ENCODE results near the gene CUBN. TPM values are rescaled to one million over a fixed set of nuclear protein-coding genes. Genes with fewer than 3 reads are reported as not detected.

CUBN gene
- total RNA-seq, 1 donor from 2014 or later: 0.32 TPM

GRCh38 chr10:16902606-16903005, 227.0 kb downstream of the CUBN start:
- TF ChIP-seq, protein P1, sequence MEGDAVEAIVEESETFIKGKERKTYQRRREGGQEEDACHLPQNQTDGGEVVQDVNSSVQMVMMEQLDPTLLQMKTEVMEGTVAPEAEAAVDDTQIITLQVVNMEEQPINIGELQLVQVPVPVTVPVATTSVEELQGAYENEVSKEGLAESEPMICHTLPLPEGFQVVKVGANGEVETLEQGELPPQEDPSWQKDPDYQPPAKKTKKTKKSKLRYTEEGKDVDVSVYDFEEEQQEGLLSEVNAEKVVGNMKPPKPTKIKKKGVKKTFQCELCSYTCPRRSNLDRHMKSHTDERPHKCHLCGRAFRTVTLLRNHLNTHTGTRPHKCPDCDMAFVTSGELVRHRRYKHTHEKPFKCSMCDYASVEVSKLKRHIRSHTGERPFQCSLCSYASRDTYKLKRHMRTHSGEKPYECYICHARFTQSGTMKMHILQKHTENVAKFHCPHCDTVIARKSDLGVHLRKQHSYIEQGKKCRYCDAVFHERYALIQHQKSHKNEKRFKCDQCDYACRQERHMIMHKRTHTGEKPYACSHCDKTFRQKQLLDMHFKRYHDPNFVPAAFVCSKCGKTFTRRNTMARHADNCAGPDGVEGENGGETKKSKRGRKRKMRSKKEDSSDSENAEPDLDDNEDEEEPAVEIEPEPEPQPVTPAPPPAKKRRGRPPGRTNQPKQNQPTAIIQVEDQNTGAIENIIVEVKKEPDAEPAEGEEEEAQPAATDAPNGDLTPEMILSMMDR (IDR thresholded peaks at IDR 0.05; ENCODE audit: partially characterized antibody, unreplicated experiment): no peak
- no peak for DNase-seq
- H3K4me3 Mint-ChIP-seq (ENCODE audit: unreplicated experiment): no peak overlapping the region
- no peaks in the 10 kb centered on the region for H3K36me3 Mint-ChIP-seq (ENCODE audit: unreplicated experiment)
- H3K9me3 Mint-ChIP-seq (ENCODE audit: unreplicated experiment): no peaks in the 10 kb centered on the region
- no peaks in the 10 kb centered on the region for H3K27me3 Mint-ChIP-seq (ENCODE audit: unreplicated experiment)
- H3K4me1 Mint-ChIP-seq (ENCODE audit: low read depth, unreplicated experiment): no peaks in the 10 kb centered on the region
- H3K27ac Mint-ChIP-seq (ENCODE audit: unreplicated experiment): no peak overlapping the region

DNA sequence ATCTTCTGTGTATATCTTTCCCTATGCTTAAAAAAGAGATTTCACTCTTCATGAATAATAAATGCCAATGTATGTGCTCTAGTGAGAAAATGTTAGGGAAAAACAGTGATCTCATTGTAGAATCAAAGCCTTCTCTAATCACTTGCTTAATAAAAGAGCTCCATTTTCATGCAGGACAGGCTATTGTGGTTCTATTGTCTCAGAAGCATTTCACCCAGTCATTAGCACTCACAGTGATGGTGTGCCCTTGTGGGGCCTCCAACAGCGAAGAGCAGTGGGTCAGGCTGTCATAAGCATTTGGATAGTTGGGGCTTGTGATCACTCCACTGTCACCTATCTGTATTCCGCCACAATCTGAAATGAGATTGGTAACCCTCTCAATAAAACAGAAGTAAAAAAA, 228.5 kb downstream of the CUBN start:
- Mint-ChIP-seq H3K36me3 (ENCODE audit: unreplicated experiment) (no peaks in the 10 kb centered on the region), H3K4me3 (ENCODE audit: unreplicated experiment) (no peak overlapping the region), H3K27me3 (ENCODE audit: unreplicated experiment) (no peaks in the 10 kb centered on the region), H3K9me3 (ENCODE audit: unreplicated experiment) (no peaks in the 10 kb centered on the region), H3K27ac (ENCODE audit: unreplicated experiment) (no peak overlapping the region), H3K4me1 (ENCODE audit: low read depth, unreplicated experiment) (no peaks in the 10 kb centered on the region)
- TF ChIP-seq, protein P1 (IDR thresholded peaks at IDR 0.05; ENCODE audit: partially characterized antibody, unreplicated experiment): no peak
- no peak for DNase-seq

DNA sequence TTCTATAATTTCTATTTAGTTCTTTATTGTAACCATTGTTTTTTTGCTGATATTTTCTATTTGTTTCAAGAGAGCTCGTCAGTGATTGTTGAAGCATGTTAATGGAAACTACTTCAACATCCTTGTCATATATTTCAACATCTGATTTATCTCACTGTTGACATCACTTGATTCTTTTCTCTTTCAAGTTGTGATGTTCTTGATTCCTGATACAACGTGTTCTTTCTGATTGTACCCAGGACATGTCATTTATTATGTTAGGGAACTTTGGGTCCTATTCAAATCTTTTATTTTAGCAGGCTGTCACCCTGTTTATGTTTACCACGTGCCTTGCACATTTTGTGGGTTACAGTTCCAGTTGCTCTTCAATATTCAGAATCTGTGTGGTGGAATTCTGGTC, 232.6 kb downstream of the CUBN start:
- TF ChIP-seq, protein P1 (IDR thresholded peaks at IDR 0.05; ENCODE audit: partially characterized antibody, unreplicated experiment): no peak
- no peaks in the 10 kb centered on the region for H3K4me1 Mint-ChIP-seq (ENCODE audit: low read depth, unreplicated experiment)
- H3K4me3 Mint-ChIP-seq (ENCODE audit: unreplicated experiment): no peak overlapping the region
- H3K36me3 Mint-ChIP-seq (ENCODE audit: unreplicated experiment): no peaks in the 10 kb centered on the region
- no peaks in the 10 kb centered on the region for H3K9me3 Mint-ChIP-seq (ENCODE audit: unreplicated experiment)
- no peaks in the 10 kb centered on the region for H3K27me3 Mint-ChIP-seq (ENCODE audit: unreplicated experiment)
- no peak overlapping the region for H3K27ac Mint-ChIP-seq (ENCODE audit: unreplicated experiment)
- DNase-seq: no peak

DNA sequence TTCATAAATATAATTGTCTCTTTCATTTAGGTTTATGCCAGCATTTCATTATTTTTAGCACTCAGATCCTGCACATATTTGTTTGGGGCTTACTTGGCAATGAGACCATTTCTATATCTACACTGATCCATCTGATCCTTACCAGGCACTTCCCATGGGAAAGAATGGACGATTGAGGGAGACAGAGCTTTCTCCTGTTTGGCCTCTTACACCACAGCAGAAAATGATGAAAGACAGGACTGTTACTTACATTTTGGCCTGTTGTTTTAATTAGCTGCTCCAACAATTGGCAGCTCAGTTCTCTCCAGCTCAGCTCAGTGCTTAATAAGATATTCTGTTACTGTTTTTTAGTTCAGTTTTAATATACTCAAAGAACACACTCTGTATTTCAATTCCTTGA, 234.8 kb downstream of the CUBN start:
- H3K4me3 Mint-ChIP-seq (ENCODE audit: unreplicated experiment): no peak overlapping the region
- peaks cover 2% of the 10 kb centered on the region for H3K27me3 Mint-ChIP-seq (ENCODE audit: unreplicated experiment)
- H3K9me3 Mint-ChIP-seq (ENCODE audit: unreplicated experiment): no peaks in the 10 kb centered on the region
- no peaks in the 10 kb centered on the region for H3K4me1 Mint-ChIP-seq (ENCODE audit: low read depth, unreplicated experiment)
- no peak overlapping the region for H3K27ac Mint-ChIP-seq (ENCODE audit: unreplicated experiment)
- H3K36me3 Mint-ChIP-seq (ENCODE audit: unreplicated experiment): no peaks in the 10 kb centered on the region
- DNase-seq: no peak
- TF ChIP-seq, protein P1 (IDR thresholded peaks at IDR 0.05; ENCODE audit: partially characterized antibody, unreplicated experiment): no peak

DNA sequence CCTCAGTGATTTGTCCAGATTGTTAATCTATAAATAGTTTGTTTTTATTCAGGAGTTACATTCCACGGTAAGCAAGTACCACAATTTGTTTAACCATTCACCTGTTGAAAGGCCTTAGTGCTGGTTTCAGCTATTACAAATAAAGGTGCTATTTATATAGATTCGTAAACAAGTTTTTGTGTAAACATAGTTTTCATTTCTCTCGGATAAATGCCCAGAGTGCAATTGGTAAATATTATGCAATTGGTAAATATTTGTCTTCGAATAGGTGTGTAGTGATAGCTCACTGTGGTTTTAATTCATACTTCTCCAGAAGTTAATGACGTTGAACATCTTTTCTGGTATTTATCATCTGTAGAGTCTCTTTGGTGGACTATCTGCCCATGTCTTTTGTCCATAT, 235.9 kb downstream of the CUBN start:
- H3K27me3 Mint-ChIP-seq (ENCODE audit: unreplicated experiment): peaks cover 2% of the 10 kb centered on the region
- no peaks in the 10 kb centered on the region for H3K36me3 Mint-ChIP-seq (ENCODE audit: unreplicated experiment)
- H3K4me1 Mint-ChIP-seq (ENCODE audit: low read depth, unreplicated experiment): no peaks in the 10 kb centered on the region
- DNase-seq: no peak
- TF ChIP-seq, protein P1 (IDR thresholded peaks at IDR 0.05; ENCODE audit: partially characterized antibody, unreplicated experiment): no peak
- H3K4me3 Mint-ChIP-seq (ENCODE audit: unreplicated experiment): no peak overlapping the region
- no peaks in the 10 kb centered on the region for H3K9me3 Mint-ChIP-seq (ENCODE audit: unreplicated experiment)
- no peak overlapping the region for H3K27ac Mint-ChIP-seq (ENCODE audit: unreplicated experiment)
